ENCODE data around the gene AURKB. TPM values are rescaled to one million over a fixed set of nuclear protein-coding genes. Genes with fewer than 3 reads are reported as not detected.
"Not testable (repeated sequence)": the region's sequence is repeated elsewhere in the genome, so short reads cannot be mapped to it uniquely, and the experiment has no call there.

The AURKB gene
- total RNA-seq, 1 donor from 2014 or later = 24.8 TPM

- peak; percentile 70 for DNase-seq (ENCODE audit: extremely low read depth, low read depth, low spot score)
Measured at GRCh38 chr17:8225813-8226535, 15.6 kb upstream of the AURKB start.

GRCh38 chr17:8224891-8225812, 14.8 kb upstream of the AURKB start:
- no peak for DNase-seq (ENCODE audit: extremely low read depth, low read depth, low spot score)

GRCh38 chr17:8223356-8224126, 13.2 kb upstream of the AURKB start:
- DNase-seq (ENCODE audit: extremely low read depth, low read depth, low spot score) = no peak

- DNase-seq (ENCODE audit: extremely low read depth, low read depth, low spot score) = peak; percentile 77
Measured at GRCh38 chr17:8222630-8223355, 12.4 kb upstream of the AURKB start.

GRCh38 chr17:8222380-8222629, 11.9 kb upstream of the AURKB start:
- DNase-seq (ENCODE audit: extremely low read depth, low read depth, low spot score) = no peak

GRCh38 chr17:8221663-8222379, 11.4 kb upstream of the AURKB start:
- no peak for DNase-seq (ENCODE audit: extremely low read depth, low read depth, low spot score)

GRCh38 chr17:8220783-8221662, 10.6 kb upstream of the AURKB start:
- no peak for DNase-seq (ENCODE audit: extremely low read depth, low read depth, low spot score)

GRCh38 chr17:8214000-8214399, 3.6 kb upstream of the AURKB start:
- not testable (repeated sequence) for DNase-seq (ENCODE audit: extremely low read depth, low read depth, low spot score)

- no peak for DNase-seq (ENCODE audit: extremely low read depth, low read depth, low spot score)
Measured at GRCh38 chr17:8212312-8213180, 2.2 kb upstream of the AURKB start.

GRCh38 chr17:8210761-8211458, 535 bp upstream of the AURKB start:
- no peak for DNase-seq (ENCODE audit: extremely low read depth, low read depth, low spot score)

GRCh38 chr17:8206536-8206935, 3.8 kb downstream of the AURKB start:
- no peak for DNase-seq (ENCODE audit: extremely low read depth, low read depth, low spot score)

GRCh38 chr17:8204761-8205555, 5.4 kb downstream of the AURKB start:
- DNase-seq (ENCODE audit: extremely low read depth, low read depth, low spot score) = no peak

GRCh38 chr17:8192070-8192815, 18.1 kb downstream of the AURKB start:
- no peak for DNase-seq (ENCODE audit: extremely low read depth, low read depth, low spot score)

GRCh38 chr17:8190506-8190905, 19.9 kb downstream of the AURKB start:
- no peak for DNase-seq (ENCODE audit: extremely low read depth, low read depth, low spot score)

- no peak for DNase-seq (ENCODE audit: extremely low read depth, low read depth, low spot score)
Measured at GRCh38 chr17:8189711-8190477, 20.5 kb downstream of the AURKB start, which contains the start of gene BORCS6. Gene BORCS6 (minus strand): TSS chr17:8190180. CDS start chr17:8190140, 40 bp downstream.

All from glomerular endothelial cell (primary cell).